NCI-H2227 treated with DMSO at 0.1 percent for 48 hours (cell line): ENCODE measurements around the gene UNK.
"Not testable (repeated sequence)": the region's sequence is repeated elsewhere in the genome, so short reads cannot be mapped to it uniquely, and the experiment has no call there.

Experiments
- DNase-seq: peaks from one replicate; lab custom pipeline; 2025; lab: John Stamatoyannopoulos, UW

Gene UNK

DNA sequence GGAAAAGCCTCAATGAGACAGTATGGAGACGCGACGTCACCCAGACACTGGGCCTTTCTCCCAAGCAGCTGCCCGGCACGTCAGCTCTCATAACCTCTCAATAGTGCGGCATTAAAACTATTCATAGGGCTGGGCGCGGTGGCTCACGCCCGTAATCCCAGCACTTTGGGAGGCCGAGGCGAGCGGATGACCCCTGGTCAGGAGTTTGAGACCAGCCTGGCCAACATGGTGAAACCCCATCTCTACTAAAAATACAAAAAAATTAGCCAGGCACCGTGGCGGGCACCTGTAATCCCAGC is 67.0 kb downstream of the UNK start:
- DNase-seq, result not testable (repeated sequence)

DNA sequence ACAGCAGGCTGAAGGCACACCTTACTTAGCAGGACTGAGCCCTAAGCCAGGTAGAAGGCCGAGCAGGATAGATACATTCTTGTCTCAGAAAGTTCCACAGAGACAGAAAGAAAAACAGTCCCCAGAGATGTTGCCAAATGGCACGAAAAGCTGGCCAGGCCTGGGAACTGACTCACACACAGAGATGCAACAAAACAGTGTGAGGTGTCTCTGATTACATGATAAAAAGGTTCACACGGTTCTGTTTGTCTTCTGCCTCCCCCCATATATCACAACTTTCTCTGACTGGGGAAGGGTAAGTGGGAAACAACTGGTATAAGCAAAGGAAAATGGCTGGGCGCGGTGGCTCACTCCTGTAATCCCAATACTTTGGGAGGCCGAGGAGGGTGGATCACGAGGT is 68.8 kb downstream of the UNK start:
- no peak for DNase-seq

DNA sequence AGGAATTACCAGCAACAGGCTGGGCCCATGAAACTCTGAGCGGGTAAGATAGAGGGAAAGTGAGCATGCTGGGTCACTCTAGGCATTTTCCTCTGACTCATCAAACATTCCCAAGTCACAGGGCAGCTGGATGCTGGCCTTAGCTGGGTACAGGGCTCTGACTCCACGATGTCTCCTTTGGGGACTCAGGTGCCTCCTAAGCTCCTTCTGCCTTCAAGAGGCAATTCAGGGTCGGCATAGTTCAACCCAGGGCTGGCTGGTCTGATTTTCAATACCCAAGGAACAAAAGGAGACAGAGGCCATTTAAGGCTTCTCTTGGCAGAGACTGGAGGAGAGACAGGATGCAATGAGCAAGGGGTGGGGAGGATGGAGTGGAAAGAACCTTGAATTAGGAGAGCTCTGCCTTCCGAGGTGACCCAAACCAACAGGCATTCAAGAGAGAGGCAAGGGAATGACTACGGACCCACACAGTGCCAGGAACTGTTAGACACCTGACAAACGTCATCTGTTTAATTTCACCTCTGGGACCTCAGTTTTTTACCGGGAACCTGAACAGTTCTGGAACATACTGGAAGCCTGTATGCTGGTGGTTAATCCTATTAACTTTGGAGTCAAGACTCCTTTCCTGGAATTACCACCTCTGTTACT is 69.6 kb downstream of the UNK start:
- no peak for DNase-seq

DNA sequence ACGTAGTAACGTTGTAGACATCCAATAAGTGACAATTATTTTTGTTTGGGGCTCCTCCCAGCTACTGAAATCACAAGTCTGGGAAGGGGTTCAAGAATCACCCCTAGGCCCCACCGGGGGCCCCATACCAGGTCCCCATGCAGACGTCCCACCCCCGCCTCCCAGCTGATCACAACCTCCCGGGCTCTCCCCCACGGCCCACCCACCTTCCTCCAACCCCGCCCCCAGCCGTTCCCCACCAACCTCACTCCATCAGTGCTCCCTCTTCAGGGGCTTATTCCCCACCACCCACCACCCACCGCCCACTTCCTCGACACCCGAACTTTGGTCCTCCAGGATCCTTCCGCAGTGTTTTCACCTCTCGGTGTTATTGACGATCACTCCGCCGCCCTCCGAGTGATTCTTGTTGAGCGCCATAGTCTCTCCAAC is 70.3 kb downstream of the UNK start:
- DNase-seq, result no peak

DNA sequence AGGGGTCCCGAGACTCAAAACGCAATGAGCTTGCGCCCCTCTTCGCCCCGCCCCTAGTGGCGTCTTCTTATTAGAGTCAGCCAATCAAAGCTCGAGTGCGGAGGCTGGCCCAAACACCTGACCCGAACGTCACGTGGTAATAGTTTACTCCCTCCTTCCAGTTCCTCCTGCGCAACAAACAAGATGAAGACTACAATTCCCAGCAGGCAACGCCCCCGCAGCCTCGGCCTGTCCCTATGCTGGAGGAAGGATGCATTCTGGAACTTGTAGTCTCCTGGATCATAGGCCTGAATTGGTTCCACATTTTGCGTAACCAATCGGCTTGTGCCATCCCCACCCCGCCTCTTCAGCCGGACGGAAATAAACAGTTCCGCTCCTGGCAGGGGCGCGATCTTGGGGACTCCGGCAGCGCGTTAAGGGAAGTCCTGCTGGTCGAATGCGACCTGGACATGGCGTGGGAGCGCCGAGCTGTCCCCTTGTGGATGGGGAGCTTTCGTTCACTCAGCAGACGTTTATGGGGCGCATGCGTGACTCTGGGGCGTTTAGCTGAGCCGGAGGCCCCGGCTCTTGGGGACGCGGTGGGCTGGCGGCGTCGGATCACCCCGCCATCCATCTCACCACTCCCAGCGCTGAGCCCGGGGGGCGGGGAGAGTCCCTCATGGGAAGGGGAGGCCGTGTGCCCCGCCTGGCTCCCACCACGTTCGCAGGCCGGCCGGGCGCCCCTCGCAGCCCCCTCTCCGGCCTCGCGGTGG is 70.9 kb downstream of the UNK start, which contains the start of gene WBP2:
Gene WBP2 (minus strand): TSS at position 26 of the 752 bp plus-strand sequence. CDS start 38 bp downstream, outside the sequence.
- DNase-seq, result peak; percentile 99

DNA sequence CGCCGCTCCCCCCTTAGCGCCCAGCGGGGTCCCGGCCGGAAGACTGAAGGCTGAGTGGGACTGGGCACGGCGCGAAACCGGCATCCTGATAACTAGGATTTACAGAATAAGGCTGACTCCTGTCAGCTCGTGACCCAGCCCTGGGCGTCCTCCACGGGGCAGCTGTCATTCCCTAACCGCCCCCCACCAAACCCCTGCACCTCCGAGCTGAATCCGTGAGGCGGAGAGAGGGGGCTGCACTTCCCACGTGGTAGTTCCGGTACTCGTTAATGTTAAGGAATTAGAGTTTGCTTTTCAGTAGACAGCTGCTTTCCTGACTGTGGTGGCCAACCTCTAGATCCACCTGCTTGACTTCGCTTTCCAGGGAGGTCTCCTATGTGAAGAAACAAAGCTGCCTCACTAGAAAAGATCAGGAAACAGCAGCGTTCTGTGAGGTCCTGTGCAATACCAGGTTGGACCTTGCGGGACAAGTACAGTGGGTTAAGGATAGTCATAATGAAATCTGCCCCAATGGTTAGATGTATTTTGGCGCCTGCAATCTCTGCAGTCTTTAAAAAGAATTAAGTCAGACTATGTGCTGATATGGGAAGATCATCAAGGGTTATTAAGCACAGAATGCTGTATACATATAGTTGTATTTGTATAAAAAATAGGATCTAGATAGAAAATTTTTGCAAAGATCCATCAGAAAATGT is 71.6 kb downstream of the UNK start:
- DNase-seq, result peak; percentile 61

DNA sequence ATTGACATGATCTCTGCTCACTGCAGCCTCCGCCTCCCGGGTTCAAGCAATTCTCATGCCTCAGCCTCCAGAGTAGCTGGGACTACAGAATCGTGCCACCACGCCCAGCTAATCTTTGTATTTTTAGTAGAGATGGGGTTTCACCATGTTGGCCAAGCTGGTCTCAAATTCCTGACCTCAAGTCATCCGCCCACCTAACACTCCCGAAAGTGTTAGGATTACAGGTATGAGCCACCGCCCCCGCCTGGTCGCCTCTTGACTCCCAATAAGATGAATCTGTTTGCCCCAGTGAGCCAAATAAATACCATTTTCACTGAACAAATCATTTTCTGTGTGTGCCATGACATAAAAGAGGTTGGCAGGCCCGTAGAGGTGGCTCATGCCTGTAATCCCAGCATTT is 74.8 kb downstream of the UNK start:
- DNase-seq, result not testable (repeated sequence)

DNA sequence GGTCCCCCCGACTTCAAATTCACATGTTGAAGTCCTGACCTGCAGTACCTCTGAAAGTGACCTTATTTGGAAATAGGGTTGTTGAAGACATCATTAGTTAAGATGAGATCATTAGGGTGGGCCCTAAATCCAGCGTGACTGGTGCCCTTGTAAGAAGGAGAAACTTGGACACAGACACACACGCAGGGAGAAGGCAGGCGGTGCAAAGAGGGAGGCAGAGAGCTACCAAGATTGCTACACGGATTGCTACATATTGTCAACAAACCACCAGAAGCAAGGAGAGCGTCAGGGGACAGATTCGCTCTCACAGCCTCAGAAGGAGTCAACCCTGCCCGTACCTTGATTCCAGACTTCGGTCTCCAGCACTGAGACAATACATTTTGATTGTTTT is 77.3 kb downstream of the UNK start:
- DNase-seq, result no peak

DNA sequence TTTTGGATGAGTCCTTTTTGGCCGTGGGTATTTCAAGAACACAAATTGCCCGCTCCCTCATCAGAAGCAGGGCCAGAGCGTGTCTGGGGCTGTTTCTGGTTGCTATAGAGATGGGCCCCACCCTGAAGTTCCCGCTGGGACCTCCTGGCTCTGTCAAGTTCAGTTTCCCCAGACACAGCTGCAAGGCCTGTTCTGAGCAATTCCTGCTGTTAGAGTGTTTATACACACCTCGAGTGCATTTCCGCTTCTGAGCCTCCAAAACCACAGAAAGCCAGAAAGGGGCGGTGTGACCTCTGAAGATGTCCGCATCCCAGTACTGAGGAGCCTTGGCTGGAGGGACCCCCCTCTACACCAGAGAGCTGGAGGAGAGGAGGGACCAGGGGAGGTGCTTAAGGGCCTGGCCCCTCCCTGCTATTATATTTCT is 79.9 kb downstream of the UNK start:
- no peak for DNase-seq

DNA sequence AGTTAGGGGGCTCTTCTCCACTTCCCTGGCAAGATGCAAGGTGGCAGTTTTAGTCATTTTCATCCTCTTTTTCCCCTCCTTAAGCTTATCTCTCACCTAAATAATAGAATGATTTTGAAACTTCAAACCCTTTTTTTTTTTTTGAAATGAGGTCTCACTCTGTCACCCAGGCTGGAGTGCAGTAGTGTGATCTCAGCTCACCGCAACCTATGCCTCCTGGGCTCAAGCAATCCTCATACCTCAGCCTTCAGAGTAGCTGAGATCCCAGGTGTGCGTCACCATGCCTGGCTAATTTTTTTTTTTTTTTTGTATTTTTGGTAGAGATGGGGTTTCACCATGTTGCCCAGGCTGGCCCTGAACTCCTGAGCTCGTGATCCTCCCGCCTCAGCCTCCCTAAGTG is 80.3 kb downstream of the UNK start:
- DNase-seq, result not testable (repeated sequence)

DNA sequence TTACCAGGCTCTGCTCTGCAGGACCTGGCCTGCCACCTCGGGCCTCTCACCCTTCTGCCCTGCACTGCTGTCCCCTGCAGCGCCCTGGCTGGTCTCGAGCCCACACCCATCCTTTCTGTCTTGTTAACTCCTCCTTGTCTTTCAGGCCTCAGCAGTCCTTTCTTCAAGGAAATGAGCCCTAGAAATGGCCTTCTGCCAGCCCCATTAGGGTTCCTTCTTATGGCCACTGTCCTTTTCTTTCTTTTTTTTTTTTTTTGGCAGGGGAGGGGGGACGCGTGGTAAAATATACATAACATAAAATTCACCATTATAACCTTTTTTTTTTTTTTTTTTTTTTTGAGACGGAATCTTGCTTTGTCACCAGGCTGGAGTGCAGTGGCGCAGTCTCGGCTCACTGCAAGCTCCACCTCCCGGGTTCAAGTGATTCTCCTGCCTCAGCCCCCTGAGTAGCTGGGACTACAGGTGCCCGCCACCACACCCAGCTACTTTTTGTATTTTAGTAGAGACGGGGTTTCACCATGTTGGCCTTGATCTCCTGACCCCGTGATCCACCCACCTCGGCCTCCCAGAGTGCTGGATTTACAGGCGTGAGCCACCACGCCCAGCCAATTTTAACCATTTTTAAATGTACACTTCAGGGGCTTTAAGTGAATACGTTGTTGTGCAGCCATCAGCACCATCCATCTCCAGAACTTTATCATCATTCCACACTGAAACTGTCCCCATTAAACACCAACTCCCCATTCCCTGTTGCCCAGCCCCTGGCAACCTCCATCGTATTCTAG is 81.0 kb downstream of the UNK start:
- DNase-seq, result not testable (repeated sequence)

DNA sequence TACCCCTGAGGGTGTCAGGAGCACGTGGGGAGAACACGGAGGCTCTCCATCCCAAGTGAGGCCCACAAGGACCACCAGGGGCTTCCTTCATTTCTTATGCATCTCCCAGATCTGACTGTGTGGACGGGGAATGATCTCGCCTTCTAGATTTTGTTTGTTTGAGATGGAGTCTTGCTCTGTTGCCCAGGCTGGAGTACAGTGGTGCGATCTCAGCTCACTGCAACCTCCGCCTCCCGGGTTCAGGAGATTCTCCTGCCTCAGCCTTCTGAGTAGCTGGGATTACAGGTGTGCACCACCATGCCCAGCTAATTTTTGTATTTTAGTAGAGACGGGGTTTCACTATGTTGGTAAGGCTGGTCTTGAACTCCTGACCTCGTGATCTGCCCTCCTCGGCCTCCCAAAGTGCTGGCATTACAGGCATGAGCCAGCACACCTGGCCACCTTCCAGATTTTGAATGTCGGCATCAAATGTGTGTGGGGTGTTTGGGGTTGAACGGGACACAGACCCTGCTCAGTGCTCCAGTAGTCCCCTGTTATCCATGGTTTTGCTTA is 84.2 kb downstream of the UNK start:
- not testable (repeated sequence) for DNase-seq

DNA sequence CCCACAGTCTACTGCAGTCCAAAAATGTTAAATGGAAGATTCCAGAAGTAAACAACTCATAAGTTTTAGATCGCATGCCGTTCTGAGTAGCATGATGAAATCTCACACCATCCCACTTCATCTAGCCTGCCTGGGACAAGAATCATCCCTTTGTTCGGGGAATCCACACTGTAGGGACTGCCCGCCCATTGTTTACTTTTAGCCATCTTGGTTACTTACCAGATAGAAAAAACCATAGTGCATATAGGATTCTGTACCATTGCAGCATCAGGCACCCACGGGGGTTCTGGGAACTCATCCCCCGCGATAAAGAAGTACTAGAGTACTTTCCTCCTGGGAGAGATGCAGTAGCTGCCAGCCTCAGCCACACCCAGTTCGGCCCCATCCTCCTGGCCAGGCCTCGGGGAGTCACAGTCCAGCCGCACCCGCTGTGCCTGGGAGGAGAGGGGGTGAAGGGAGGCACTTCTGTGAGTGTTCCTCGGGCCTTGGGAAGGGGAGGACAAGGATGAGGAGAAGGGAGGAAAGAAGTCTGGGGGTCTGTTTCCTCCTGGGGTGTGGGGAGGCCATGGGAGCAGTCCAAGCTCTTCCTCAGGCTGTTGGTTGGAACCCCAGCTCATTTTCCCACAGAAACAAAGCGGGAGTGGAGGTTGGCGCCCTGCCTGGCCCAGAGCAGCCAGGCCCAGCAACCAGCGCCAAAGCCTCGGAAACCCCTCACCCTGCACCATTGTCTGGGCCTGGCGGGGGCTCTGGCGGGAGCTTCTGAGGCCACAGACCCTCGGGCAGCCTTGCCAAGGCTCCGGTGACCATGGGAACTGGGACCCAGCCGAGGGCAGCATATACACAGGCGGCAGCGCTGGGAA is 84.9 kb downstream of the UNK start:
- no peak for DNase-seq

DNA sequence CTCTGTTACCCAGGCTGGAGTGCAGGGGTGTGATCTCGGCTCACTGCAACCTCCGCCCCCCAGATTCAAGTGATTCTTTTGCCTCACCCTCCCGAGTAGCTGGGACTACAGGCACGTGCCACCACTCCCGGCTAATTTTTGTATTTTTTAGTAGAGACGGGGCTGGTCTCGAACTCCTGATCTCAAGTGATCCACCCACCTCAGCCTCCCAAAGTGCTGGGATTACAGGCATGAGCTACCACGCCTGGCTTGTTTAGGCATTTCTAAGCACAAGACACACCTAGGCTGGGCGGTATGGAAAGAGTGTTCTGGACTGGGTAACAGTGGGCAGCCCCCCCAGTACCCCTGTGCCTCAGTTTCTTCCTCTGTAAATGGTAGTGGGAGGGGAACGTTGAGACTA is 85.6 kb downstream of the UNK start:
- DNase-seq, result not testable (repeated sequence)

DNA sequence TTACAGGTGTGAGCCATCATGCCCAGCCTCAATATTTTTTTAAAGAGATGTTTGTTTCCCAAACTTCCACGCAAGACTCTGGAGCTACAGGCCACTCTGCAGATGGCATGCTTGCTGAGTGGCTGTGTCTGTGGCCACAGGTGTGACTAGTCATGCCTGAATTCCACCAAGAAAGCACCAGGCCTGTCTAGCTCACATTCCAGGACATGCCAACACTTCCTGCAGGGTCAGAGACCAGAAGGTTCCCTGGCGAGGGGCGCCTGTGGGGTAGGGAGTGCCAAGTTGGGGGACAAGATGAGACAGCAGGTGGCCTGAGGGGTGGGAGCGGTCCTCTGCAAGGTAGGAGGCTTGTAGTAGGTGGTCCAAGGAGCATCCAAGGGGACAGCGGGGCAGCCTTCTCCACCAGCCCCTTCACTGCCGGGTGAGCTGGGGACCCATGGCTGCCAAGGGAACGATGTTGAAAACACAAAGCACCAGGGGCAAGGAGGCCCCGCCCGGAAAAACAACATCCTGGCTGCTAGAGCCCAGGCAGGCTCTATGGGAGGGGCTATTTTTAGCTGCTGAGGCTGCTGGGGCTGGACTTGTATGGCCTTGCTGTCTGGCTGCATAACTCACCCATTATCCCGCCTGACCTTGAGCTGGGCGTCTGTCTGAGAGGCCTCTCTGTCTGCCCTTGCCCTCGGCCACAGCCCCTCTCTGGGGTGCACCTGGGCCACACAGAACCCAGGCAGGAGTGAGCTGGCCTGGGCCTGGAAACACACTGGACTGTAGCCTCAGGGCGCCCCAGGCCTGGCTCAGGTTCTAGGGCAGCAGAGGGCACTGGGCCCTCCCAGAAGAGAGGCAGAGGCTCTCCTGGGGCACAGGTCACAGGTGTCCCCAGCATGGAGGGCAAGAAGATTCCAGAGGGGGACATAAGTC is 88.1 kb downstream of the UNK start:
- peak; percentile 29 for DNase-seq

DNA sequence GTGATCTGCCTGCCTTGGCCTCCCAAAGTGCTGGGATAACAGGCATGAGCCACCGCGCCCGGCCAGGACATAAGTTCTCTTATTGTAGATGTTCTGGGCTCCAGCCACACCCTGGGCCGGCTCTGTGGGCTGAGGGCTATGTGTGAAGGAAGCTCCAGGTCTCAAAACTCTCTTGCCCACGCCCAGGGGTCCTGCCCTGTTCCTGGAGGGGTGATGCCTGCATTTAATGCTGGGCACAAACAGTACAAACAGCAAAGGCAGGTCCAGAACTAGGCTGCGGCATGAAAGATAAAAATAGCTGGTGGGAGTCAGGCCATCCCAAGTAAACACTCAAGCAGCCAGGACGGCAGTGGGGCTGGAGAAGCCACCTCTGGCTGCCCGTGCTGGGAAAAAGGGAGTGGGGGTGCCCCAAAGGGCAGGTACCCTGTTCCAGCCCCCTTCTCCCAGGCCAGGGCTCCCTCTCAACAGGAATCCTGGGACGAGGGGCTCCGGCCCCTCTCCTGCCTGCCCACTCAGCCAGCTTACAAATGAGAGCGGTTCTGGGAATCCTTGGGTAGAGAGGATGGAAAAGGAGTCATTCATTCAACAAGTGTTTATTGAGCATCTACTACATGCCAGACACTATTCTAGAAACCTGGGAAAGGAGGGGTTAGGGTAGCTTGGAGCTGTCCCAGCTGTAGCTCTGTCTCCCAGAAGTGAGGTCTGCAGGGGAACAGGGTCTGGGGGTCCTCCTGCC is 89.1 kb downstream of the UNK start:
- no peak for DNase-seq

DNA sequence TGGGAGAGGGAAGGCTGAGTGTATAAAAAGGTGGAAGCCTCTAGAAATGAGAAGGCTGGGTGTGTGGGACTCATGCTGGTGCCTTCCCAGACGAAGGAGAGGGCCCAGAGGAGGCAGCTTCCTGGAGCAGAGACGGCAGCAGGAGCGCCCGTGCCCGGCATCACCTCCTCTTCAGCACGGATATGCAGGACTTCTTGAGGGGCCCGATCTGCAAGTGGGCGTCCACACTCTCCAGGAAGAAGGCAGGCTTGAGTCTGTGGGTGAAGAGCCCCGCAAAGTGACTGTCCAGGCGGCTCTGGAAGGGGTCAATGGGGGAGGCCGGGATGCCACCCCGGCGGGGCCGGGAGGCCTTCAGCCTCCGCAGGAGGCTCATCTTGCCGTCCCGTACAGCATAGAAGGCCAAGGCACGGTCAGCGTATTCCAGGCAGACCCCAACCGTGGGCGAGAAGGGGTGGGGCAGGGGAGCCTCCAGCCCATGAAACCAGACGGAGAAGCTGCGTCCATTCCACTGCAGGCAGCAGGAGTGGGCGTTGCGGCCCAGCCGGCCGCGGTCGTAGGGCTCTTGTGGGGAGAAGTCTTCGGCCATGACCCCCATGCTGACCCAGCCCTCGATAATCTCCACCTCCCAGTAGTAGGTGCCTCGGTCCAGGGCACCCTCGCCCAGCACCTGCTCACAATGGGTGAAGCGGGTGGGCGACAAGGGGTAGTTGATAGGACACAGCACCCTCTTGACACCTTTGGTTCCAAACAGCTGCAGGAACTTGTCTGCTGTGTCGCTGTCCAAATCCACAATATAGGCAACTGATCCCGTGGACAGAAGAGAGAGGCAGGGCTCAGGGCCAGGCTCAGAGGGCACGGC is 89.9 kb downstream of the UNK start:
- DNase-seq, result no peak
